Panc1 (cell line): ENCODE measurements around the gene JUN. TPM values are rescaled to one million over a fixed set of nuclear protein-coding genes. Genes with fewer than 3 reads are reported as not detected.

Experiments used
- ATAC-seq: fragments of 200-7000 bp; cut with Tn5 transposase; 2 replicates; pipeline ENCODE4 v1.9.1; 2020; ENCODE audit warnings: mild to moderate bottlenecking, moderate library complexity
- BruUV-seq: library from RNA; stranded (reverse); fragments of 400-500 nt; replicated peaks from 2 replicates; lab custom pipeline; 2021; lab: Mats Ljungman, UMichigan
- CTCF ChIA-PET: fragments of 300-600 bp; sonication (Branson Sonifier 250); formaldehyde crosslinking; loops from one replicate; lab custom pipeline; 2022; ENCODE audit warnings: antibody characterized with exemption; lab: Charles Lee
- POLR2A ChIA-PET: fragments of 300-600 bp; sonication (Branson Sonifier 250); formaldehyde crosslinking; loops from one replicate; lab custom pipeline; 2022; ENCODE audit warnings: antibody characterized with exemption; lab: Charles Lee
- DNase-seq: peaks from one replicate; pipeline ENCODE4 v3.0.0-alpha.2; 2010; ENCODE audit warnings: low read depth, low spot score
- H3K27ac ChIP-seq: 2 replicates; pipeline ENCODE4 v1.5.1; 2011; ENCODE audit warnings: mild to moderate bottlenecking, low read length, inconsistent platforms
- H3K27me3 ChIP-seq: fragments of 200-500 bp; sonication (Bioruptor generic); 2 replicates; pipeline ENCODE4 v1.6.0; 2014; ENCODE audit warnings: low read length, inconsistent platforms; ENCODE audit not compliant: control insufficient read depth, insufficient read depth
- H3K36me3 ChIP-seq: fragments of 200-500 bp; sonication (Bioruptor generic); 2 replicates; pipeline ENCODE4 v1.5.1; 2014; ENCODE audit warnings: inconsistent platforms, mild to moderate bottlenecking, low read length, moderate library complexity; ENCODE audit not compliant: control insufficient read depth, insufficient read depth
- H3K4me1 ChIP-seq: 2 replicates; pipeline ENCODE4 v1.5.1; 2011; ENCODE audit warnings: inconsistent platforms, mild to moderate bottlenecking, low read length, moderate library complexity; ENCODE audit not compliant: control insufficient read depth, insufficient read depth
- H3K4me3 ChIP-seq, 2 experiments: 2 replicates each; pipeline ENCODE4 v1.5.1; 2011 to 2012; ENCODE audit warnings: low read depth in 2 of 2, low read length in 2 of 2, mild to moderate bottlenecking in 2 of 2, inconsistent platforms in 1 of 2, moderate library complexity in 1 of 2
- H3K9me3 ChIP-seq: fragments of 200-500 bp; sonication (Bioruptor generic); 2 replicates; pipeline ENCODE4 v1.5.1; 2014; ENCODE audit warnings: low read depth, mild to moderate bottlenecking, inconsistent platforms, low read length, moderate library complexity; ENCODE audit not compliant: control insufficient read depth, insufficient read depth
- CTCF ChIP-seq: fragments of 450-650 bp; IDR thresholded peaks from 2 replicates; pipeline ENCODE4 v1.5.1; 2017; ENCODE audit warnings: mild to moderate bottlenecking
- POLR2AphosphoS5 ChIP-seq: IDR thresholded peaks from 2 replicates; pipeline ENCODE4 v1.6.1; 2012; ENCODE audit warnings: mild to moderate bottlenecking, low read depth, low read length, moderate library complexity
- REST ChIP-seq, 2 experiments: IDR thresholded peaks; 2 replicates each; pipeline ENCODE4 v1.6.1; 2011 to 2012; ENCODE audit warnings: low read depth in 2 of 2, control low read depth in 1 of 2, low read length in 1 of 2, mild to moderate bottlenecking in 1 of 2, moderate library complexity in 1 of 2; ENCODE audit not compliant: insufficient read depth in 1 of 2
- SIN3A ChIP-seq: IDR thresholded peaks from 2 replicates; pipeline ENCODE4 v1.6.1; 2012; ENCODE audit warnings: low read depth, mild to moderate bottlenecking, low read length, moderate library complexity, borderline replicate concordance; ENCODE audit not compliant: insufficient read depth
- TCF7L2 ChIP-seq: IDR thresholded peaks from 2 replicates; pipeline ENCODE4 v1.6.1; 2011; ENCODE audit warnings: mild to moderate bottlenecking, low read depth, low read length, inconsistent platforms
- in situ Hi-C: cut with HindIII; loops from 2 replicates; pipeline ENCODE4 v1.10.0; 2016; ENCODE audit warnings: low sequenced_read_pairs, low pct_unique_long_range_greater_than_20kb
- intact Hi-C: fragments of 100-400 bp; cut with micrococcal nuclease; formaldehyde crosslinking; loops from one replicate; pipeline ENCODE4 v1.10.0; 2022; ENCODE audit not compliant: unreplicated experiment
- total RNA-seq: library from RNA; stranded (reverse); gene quantifications from one replicate; pipeline ENCODE4 v1.2.1, GENCODE V29; 2021; ENCODE audit not compliant: unreplicated experiment

The JUN gene
- total RNA-seq, 1 experiment from 2014 or later: 70.0 TPM

- Histone ChIP-seq H3K27me3 (no peaks in the 10 kb centered on the region), H3K4me1 (peaks cover 12% of the 10 kb centered on the region), H3K36me3 (0 out of 2 replicates have a peak, but pooled peaks cover 2% of the 10 kb centered on the region), H3K27ac (no peak overlapping the region), H3K9me3 (no peaks in the 10 kb centered on the region), H3K4me3 (no peak overlapping the region)
- ATAC-seq (no peak), DNase-seq (no peak)
- in situ Hi-C loops (no loop called here), intact Hi-C loops (no loop called here)
- BruUV-seq: no TSS peak
- ChIA-PET POLR2A (interaction anchor here (0.7 kb wide), 1 partner anchor 40 kb away, joined by 5 read pairs; no protein-coding TSS in a partner anchor), CTCF (interaction anchor here (0.5 kb wide), 3 partner anchors 38 to 124 kb away, joined by 4 to 6 read pairs (median 4); no protein-coding TSS in a partner anchor)
- no peak for TF ChIP-seq TCF7L2
- no peak for TF ChIP-seq SIN3A
- no peak for TF ChIP-seq POLR2AphosphoS5
- no peak for TF ChIP-seq CTCF
These were observed 4.6 kb downstream of the JUN start for GRCh38 chr1:58779059-58779754.

- no peak overlapping the region for H3K4me3 ChIP-seq
- no peak overlapping the region for H3K27ac ChIP-seq
- no peaks in the 10 kb centered on the region for H3K9me3 ChIP-seq
- intact Hi-C loops: no loop called here
- in situ Hi-C loops: no loop called here
- no TSS peak for BruUV-seq
- ATAC-seq: no peak
- TF ChIP-seq SIN3A (no peak), CTCF (no peak), POLR2AphosphoS5 (no peak), TCF7L2 (no peak), REST (IDR thresholded peaks at IDR 0.05; ENCODE audit: insufficient read depth in 1 of 2, low read depth in 2 of 2, low read length in 1 of 2) (no peak)
- DNase-seq: no peak
- POLR2A ChIA-PET: no interaction called here
- CTCF ChIA-PET: interaction anchor here (0.5 kb wide), 1 partner anchor 125 kb away, joined by 6 read pairs; no protein-coding TSS in a partner anchor
- H3K4me1 ChIP-seq: peaks cover 12% of the 10 kb centered on the region
- 0 out of 2 replicates have a peak, but pooled peaks cover 2% of the 10 kb centered on the region for H3K36me3 ChIP-seq
- H3K27me3 ChIP-seq: no peaks in the 10 kb centered on the region
These were observed 5.4 kb downstream of the JUN start for GRCh38 chr1:58778385-58779000.
